ENCODE data around the gene SLCO2A1.

Gene SLCO2A1

GRCh38 chr3:133925960-133926735 lies 103.6 kb downstream of the SLCO2A1 start:
- H4K20me1 ChIP-seq (ENCODE audit: insufficient read depth), result no peaks in the 10 kb centered on the region
- H3K36me3 ChIP-seq (ENCODE audit: insufficient read depth), result no peaks in the 10 kb centered on the region
- H3K79me2 ChIP-seq (ENCODE audit: insufficient read depth, low read depth), result no peaks in the 10 kb centered on the region
- H3K9ac ChIP-seq, result no peak overlapping the region
- no peak for TF ChIP-seq CTCF (conservative IDR thresholded peaks at IDR 0.05; ENCODE audit: low read depth, low read length)
- no peak overlapping the region for H2AFZ ChIP-seq (ENCODE audit: low read depth)
- peaks cover 11% of the 10 kb centered on the region for H3K4me1 ChIP-seq (ENCODE audit: low read depth, poor library complexity, severe bottlenecking)
- H3K4me2 ChIP-seq, result no peak overlapping the region
- no peak overlapping the region for H3K27ac ChIP-seq
- H3K27me3 ChIP-seq (ENCODE audit: insufficient read depth, low read depth), result no peaks in the 10 kb centered on the region
- H3K4me3 ChIP-seq (IDR thresholded peaks at IDR 0.05; ENCODE audit: insufficient read depth, low read depth, low read length), result no peak overlapping the region

- no peak overlapping the region for H3K4me3 ChIP-seq (IDR thresholded peaks at IDR 0.05; ENCODE audit: insufficient read depth, low read depth, low read length)
- H3K36me3 ChIP-seq (ENCODE audit: insufficient read depth), result no peaks in the 10 kb centered on the region
- no peak overlapping the region for H2AFZ ChIP-seq (ENCODE audit: low read depth)
- H4K20me1 ChIP-seq (ENCODE audit: insufficient read depth), result no peaks in the 10 kb centered on the region
- no peak overlapping the region for H3K27ac ChIP-seq
- no peak overlapping the region for H3K4me2 ChIP-seq
- H3K4me1 ChIP-seq (ENCODE audit: low read depth, poor library complexity, severe bottlenecking), result peaks cover 11% of the 10 kb centered on the region
- no peaks in the 10 kb centered on the region for H3K79me2 ChIP-seq (ENCODE audit: insufficient read depth, low read depth)
- no peaks in the 10 kb centered on the region for H3K27me3 ChIP-seq (ENCODE audit: insufficient read depth, low read depth)
- H3K9ac ChIP-seq, result no peak overlapping the region
- no peak for TF ChIP-seq CTCF (conservative IDR thresholded peaks at IDR 0.05; ENCODE audit: low read depth, low read length)
Measured at GRCh38 chr3:133924041-133924440, 105.7 kb downstream of the SLCO2A1 start.

GRCh38 chr3:133921592-133921991 lies 108.1 kb downstream of the SLCO2A1 start:
- H3K27ac ChIP-seq, result no peak overlapping the region
- no peaks in the 10 kb centered on the region for H3K79me2 ChIP-seq (ENCODE audit: insufficient read depth, low read depth)

GRCh38 chr3:133917144-133917543 lies 112.6 kb downstream of the SLCO2A1 start:
- Histone ChIP-seq H3K27ac (no peak overlapping the region), H3K4me1 (ENCODE audit: low read depth, poor library complexity, severe bottlenecking) (peaks cover under 1% of the 10 kb centered on the region)

More at GRCh38 chr3:133921592-133921991, 108.1 kb downstream of the SLCO2A1 start:
- no peaks in the 10 kb centered on the region for H4K20me1 ChIP-seq (ENCODE audit: insufficient read depth)
- no peak overlapping the region for H3K4me3 ChIP-seq (IDR thresholded peaks at IDR 0.05; ENCODE audit: insufficient read depth, low read depth, low read length)
- H2AFZ ChIP-seq (ENCODE audit: low read depth), result no peak overlapping the region
- H3K4me1 ChIP-seq (ENCODE audit: low read depth, poor library complexity, severe bottlenecking), result peaks cover 6% of the 10 kb centered on the region
- no peaks in the 10 kb centered on the region for H3K27me3 ChIP-seq (ENCODE audit: insufficient read depth, low read depth)
- no peaks in the 10 kb centered on the region for H3K36me3 ChIP-seq (ENCODE audit: insufficient read depth)
- TF ChIP-seq CTCF (conservative IDR thresholded peaks at IDR 0.05; ENCODE audit: low read depth, low read length), result no peak
- H3K4me2 ChIP-seq, result no peak overlapping the region
- H3K9ac ChIP-seq, result no peak overlapping the region

More at GRCh38 chr3:133917144-133917543, 112.6 kb downstream of the SLCO2A1 start:
- H3K27me3 ChIP-seq (ENCODE audit: insufficient read depth, low read depth), result no peaks in the 10 kb centered on the region
- TF ChIP-seq CTCF (conservative IDR thresholded peaks at IDR 0.05; ENCODE audit: low read depth, low read length), result no peak
- no peak overlapping the region for H2AFZ ChIP-seq (ENCODE audit: low read depth)
- H3K4me3 ChIP-seq (IDR thresholded peaks at IDR 0.05; ENCODE audit: insufficient read depth, low read depth, low read length), result no peak overlapping the region
- H4K20me1 ChIP-seq (ENCODE audit: insufficient read depth), result no peaks in the 10 kb centered on the region
- H3K9ac ChIP-seq, result no peak overlapping the region
- H3K79me2 ChIP-seq (ENCODE audit: insufficient read depth, low read depth), result no peaks in the 10 kb centered on the region
- no peak overlapping the region for H3K4me2 ChIP-seq
- H3K36me3 ChIP-seq (ENCODE audit: insufficient read depth), result no peaks in the 10 kb centered on the region

All from KMS-11 (cell line).